GM18507 (cell line): ENCODE data around the gene RNF152.

Experiments used
- DNase-seq: peaks from one replicate; pipeline ENCODE4 v3.0.0; 2011; ENCODE audit warnings: low read depth; ENCODE audit not compliant: insufficient read length; ENCODE audit errors: extremely low spot score
- FAIRE-seq: peaks from 2 replicates; lab custom pipeline; 2011; peaks lifted over from hg19 to GRCh38; lab: Jason Lieb, UNC

The RNF152 gene

DNA sequence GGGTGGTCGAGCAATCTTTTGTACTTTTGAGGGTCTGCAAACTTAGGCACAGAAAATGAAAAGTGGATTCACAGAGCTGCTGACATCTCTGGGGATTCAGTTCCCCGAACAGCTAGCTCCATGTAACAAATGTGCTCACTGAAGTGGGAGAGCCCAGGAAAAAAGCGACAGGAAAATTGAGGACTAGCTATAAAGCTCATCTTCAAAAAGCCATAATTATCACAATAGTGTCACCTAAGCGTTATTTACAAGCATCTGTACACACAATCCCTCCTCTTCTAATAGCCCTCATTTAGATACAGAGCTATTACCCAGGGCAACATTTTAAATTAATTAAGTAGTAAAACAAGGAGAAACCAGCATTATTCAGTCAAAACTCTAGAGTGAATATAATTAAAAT is 36.1 kb downstream of the RNF152 start:
- no peak for DNase-seq
- no peak for FAIRE-seq

DNA sequence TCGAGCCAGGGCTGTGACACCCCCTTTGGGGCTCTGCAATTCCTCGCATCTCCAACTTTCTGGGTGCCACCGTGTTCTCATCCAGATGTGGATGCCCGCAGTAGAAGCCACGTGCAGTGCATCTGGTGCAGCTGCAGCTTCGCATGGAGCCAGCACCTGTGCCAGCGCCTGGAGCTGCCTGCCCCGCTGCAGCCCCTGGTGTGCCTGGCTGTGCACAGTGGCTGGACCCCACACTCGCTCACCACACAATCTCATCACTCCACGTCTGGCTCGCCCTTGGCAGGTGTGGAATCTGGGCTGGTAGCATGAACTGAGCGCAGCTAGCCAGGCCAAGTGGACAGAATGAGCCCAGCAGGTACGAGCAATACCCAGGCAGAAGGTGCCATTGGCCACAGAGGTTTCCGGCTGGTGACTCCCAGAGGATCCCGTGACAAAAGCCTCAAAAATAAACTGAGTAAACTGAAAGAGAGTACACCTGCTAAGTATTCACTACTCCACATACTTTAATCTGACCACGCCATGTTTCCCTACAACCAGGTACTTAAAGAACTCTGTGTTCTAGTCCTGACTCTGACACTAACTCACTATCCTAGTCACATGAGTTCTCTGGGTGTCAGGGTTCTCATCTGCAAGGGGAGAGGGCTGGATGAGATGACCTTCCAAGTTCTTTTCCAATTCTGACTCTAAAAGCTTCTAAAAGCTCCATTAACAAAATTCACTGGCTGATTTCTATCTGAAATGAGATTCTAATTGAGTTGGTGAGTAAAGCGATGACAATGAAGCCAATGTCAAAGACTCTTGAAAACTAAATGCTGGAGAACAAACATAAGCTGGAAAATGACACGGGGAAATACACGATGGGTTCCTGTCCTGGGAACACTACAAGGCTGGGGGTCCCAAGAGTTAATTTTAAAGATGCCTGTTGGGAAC is 37.1 kb downstream of the RNF152 start:
- DNase-seq = no peak
- no peak for FAIRE-seq

DNA sequence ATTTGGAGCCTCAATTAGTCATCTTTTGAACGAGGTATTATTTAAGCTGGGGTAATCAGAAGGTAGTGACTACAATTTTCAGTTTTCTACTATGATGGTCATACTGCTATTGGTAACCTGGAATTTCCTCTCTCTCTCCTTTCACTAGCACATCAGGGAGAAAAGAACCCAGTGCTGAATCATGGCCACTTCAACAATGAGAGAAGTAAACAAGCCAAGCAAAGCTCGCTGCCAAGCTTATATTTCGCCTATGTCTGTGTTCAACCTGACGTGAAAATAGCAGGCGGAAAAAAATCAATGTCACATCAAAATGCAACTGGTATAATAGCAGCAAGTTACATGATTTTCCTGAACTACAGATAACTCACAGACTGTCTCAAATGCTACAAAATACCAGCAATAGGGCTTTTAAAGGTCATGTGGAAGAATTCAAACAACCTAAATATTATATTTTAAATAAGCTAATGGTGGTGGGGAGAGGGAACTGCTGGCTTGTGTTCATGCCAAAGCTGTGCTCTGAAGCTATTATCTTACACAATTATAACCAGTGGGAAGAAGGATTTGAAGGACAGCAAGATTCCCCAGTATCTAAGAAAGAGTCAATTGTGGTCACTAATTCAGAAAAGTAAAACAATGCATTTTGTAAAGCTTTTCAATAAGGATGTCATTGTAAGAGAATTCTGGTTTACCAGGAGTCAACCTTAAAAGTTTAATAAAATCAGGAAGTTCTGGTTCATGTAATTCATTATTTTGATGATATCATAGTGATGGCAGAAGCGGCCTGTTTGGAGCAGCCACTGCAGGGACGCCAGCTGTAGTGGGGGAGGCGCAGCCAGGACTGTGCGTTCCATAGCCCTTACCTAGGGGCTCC is 38.0 kb downstream of the RNF152 start:
- DNase-seq (no peak), FAIRE-seq (no peak)

DNA sequence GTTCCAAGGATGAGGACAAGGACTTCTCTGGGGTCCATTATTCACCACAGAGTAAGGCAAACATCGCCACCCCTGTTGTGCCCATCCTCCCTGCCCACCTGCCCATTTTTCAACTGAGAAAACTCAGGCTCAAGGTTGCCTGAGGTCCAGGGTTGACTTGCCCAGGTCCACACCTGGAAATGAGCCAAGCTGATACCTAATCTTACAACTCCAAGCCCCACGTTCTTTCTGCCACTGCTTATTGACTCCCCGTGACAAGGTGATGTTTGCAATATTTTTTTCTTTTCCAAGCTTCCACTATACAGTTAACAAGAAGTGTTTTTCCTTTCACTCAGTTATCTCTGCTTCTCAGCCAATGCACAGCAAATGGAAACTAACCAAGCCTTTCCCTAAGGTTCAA is 39.0 kb downstream of the RNF152 start:
- FAIRE-seq (no peak), DNase-seq (no peak)

DNA sequence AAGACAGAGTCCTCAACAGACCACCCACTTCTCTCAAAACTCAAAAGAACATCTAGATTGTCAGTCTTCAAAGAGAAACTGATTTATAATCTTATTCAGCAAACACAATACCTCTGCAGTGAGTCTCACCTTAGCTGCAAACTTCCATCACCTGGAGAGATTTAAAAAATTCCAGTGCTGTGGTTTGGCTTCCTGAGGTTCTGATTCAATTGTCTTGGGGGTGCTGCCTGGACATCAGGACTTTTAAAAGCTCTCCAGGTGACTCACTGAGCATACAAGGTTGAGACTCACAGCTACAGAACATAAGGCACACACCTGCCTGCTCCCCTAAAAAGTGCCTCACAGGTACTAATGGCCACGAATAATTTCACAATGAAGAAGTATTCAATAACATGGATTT is 40.3 kb downstream of the RNF152 start:
- FAIRE-seq = no peak

DNA sequence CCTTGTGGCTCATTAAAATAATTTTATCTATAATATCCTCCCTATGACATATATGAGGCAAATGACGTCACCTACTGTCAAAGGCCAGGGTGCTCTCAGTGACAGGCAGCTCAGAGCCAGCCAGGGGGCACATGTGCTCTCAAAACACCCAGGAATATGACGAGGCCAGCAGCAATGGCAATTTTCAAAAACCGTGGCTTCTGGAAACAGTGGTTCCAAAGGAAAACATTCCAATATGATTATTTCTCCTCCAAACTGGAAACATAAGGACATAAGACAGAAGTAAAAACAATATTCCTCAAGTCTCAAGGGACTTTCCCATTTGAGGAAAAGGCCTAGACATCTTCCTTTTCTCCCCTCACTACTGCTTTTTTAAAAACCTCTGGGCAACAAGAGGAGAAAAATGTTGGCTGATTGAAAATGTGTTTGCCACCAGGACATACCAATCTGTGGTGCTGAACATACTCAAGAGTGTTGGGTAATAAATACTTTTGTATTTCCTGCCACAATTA is 40.8 kb downstream of the RNF152 start:
- FAIRE-seq (no peak), DNase-seq (no peak)

More for the DNA sequence above, 40.3 kb downstream of the RNF152 start:
- DNase-seq = no peak

DNA sequence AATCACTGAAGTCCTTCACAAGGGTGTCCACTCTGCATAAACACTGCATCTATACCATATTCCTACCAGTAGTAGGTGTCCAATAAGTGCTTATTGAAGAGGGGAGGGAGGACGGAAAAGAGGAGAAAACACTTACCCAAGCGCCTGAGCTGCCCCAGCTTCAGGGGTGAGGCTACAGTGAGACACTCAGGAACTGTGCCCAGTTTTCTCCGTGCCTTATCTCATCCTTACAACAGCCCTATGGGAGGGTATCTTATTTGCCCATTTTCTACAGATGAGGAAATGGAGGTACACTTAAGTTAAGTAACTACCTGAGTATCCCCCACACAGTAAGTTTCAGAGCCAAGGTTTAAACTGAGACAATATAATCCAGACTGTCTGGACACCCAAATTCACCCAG is 41.5 kb downstream of the RNF152 start:
- no peak for FAIRE-seq
- DNase-seq = no peak

DNA sequence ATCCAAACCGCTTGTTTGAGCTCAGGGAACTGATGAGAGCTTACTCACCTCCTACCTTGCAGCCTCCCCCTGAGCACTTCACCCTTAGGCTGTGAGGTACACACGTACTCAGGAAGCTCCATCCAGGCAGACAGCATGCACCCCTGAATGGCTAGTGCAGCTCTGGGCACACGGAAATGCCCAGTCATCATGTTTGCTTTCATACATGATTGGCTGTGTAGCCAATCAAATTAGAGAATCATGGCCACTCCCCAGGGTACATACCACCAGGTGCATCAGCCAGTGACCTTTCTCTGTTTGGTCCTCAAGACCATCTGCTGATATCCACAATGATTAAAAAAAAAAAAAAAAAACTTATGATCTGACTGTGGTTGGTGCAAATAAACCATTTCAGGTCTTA is 42.1 kb downstream of the RNF152 start:
- no peak for DNase-seq
- FAIRE-seq = no peak

DNA sequence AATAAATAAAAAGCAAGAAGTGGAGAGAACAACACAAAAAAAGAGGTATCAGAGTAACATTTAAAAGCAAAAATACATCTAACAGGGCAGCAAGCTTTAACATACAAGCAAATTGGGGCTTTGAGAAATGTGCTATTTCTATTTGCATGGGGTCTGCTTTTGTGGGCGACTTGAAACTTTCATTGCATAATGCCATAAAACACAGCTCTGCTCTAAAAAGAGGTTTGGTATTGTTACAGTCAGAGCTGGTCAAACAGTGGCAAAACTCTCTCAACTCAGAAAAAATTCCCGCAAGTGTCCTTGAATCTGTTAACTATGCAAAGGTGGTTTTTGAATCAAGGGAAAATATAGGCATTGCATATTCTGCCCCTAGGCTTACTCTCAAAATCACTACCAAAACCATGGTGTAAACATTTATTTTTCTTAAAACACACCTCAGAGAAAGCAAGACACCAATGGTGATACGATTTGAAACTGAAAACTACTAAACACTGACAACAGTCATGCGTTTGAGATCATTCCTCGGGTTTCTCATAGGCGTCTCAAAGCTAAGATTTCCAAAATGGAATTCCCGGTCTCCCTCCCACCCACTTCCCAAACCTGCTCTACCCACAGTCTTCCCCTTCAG is 45.5 kb downstream of the RNF152 start:
- no peak for FAIRE-seq

DNA sequence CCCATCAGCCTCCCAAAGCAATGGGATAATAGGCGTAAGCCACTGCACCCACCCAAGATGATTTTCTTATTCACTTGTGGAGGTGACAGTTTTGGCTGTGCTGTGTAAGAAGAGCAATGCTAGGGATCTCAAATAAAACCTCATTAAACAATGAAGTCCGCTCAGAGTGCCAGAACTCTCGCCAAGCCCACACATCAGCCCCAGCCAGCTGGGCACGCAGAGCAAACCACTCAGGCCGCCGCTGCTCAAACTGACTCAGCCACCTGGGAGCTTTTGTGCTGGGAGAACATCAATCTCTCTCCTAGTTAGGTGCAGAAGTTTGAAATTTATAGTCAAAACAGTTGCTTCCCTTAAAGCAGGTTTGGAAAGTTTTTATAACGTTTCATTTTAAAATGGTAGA is 47.6 kb downstream of the RNF152 start:
- DNase-seq (no peak), FAIRE-seq (no peak)

More for the DNA sequence above, 45.5 kb downstream of the RNF152 start:
- DNase-seq = no peak

DNA sequence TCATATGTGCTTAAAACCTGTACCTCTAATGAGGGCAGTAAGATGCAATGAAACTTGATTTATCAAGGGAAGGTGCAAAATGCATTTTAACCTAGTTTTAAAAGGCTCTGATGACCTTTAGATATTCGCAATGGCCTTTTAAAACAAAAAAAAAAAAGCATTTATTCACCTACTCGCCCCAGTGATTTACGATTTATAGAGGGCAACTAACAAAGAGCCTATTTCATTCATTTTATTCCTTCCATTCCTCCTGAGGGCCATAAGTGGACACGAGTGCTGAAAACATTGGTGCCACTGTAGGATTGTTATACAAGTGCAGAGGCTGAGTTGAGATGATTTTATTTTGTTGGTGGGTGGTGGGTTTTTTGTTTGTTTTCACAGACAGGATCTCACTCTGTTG is 48.1 kb downstream of the RNF152 start:
- DNase-seq (no peak), FAIRE-seq (no peak)

DNA sequence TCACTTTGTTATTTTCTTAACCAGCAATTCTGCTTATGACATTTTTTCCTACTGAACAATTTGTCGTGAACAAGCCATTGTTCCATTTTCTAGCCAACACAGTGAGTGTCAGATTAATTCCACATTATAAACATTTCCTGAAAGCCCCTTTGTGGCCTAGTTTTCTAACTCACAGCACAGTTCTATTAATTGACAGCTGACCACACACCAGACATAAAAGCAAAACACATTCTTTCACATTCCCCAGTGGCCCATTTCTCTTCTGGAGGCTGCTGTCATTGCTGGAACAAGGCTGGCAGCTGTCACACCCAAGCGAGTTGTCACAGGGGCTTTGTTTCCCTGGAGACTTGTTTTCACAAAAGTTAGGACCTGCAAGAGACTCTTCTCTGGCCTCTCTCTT is 50.7 kb downstream of the RNF152 start:
- DNase-seq (no peak), FAIRE-seq (no peak)

DNA sequence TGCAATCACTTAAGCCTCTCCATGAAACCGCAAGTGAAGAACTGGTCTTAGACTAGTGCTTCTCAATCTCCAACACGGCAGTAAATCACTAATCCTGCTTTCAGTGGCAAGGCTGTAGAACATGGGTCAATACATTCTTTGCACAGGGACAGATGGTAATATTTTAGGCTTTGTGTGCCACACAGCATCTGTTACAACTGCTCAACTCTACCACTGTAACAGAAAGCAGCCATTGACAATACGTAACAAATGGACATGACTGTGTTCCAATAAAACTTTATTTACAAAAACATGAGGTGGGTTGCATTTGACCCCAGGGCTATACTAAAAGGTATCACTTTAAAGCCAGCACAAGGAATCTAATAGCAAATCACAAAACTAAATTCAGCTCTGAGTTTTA is 51.1 kb downstream of the RNF152 start:
- FAIRE-seq = no peak
- DNase-seq = no peak

DNA sequence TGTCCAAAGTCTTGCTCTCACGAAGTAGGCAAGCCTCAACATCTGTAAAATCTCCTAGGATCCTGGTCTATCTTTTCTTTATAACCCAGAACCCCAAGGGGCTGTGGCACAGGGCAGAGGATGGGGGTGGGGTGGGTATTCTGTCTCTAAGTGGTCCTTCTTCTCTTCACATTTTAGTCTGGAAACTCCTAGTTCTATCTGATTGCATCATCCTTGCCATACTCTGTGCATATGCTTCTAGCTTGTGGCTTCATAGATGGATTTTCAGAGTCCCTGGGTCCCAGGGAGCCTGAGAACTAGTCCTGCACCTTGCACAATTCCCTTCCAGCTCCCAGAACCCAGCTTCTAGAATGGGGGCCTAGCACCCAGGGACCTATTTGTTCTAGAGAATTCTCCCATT is 52.5 kb downstream of the RNF152 start:
- DNase-seq (no peak), FAIRE-seq (no peak)

DNA sequence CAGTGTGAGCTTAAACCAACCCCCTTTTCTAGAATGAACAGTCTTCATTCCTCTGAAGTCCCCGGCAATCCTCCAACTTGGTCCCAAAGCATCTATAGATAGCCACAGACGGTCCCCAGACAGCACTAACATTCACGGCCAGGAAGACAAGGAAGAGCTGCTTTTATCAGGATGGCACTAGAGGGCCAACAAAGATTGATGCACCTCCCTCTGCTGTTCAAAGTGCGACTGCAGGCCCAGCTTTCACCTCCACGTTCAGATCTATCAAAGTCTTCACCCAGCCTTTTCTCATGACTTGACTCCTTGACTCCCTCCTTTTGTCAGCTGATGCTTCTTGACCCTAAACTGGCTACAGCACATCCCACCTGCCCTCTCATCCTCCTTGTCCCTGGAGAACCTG is 54.3 kb downstream of the RNF152 start:
- DNase-seq (no peak), FAIRE-seq (peak; percentile 29)

DNA sequence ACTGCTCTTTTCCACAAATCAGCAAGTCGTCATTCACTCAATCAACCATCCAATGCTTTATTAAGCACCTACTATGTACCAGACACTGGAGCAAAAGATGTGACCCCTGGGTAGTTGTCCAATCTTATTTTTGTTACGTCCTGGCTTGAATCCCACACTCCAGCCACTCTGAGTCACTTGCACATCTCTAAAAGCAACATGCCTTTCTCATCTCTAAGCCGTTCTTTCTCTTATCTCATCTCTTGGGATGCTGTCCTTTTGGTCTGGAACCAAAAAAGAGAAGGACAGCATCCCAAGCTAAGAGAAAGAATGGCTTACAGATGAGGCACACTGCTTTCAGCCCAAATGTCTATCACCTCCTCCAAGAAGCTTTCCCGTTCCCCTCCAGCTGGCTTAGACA is 58.8 kb downstream of the RNF152 start:
- FAIRE-seq = no peak
- DNase-seq = no peak

DNA sequence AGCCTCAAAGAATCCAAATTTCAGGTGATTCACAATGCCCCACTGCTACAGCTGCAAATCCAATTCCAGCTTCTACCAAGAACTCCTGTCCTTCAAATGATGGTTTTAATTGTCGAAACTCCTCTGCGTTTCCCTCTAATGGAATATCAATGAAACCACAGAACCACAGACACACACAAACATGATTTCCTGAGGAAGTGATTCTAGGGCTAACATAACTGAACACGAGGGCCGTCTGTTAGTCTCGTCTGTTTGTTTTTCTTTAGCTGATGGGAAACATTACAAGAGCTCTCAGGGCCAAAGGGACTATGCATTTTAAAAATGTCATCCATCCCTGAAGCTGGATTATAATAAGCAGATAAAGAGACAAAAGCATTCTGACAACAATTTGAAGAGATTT is 59.4 kb downstream of the RNF152 start:
- FAIRE-seq (peak; percentile 51), DNase-seq (no peak)

DNA sequence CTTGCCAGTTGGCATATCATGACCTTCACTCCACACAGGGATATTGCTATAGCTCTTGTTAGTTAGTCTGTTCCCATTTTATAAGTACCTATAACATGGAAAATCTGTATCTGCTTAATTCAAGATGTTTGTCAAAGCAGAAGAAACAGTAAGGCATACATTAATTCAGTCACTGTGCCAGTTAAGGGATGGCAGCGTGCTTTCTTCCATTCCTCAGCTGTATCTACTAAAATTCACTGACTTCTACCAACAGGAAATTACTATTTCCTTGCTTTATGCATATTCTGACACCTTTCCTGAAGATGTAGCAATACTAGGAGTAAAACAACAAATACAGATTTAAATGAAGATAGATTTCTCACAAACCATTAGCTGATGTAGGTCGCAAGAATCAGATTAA is 59.9 kb downstream of the RNF152 start:
- no peak for FAIRE-seq
- DNase-seq = no peak

DNA sequence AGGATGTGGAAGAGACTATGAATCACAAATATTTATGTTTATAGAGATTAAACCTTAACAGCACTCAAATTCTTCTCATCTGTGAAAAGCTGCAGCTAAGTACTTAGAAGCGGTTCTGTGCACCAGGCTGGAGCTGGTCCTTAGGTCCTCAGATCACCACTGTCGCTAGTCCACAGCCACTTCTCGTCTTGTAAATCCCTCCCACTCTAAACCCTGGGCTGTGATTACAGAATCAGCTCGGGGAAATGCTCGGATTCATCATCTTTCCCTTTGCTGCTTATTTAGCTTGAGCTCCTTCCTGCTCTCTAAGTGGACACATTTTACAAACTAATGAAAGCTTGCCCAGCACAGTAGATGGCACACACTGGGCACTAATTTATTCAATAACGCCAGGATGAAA is 61.7 kb downstream of the RNF152 start:
- FAIRE-seq (no peak), DNase-seq (no peak)

DNA sequence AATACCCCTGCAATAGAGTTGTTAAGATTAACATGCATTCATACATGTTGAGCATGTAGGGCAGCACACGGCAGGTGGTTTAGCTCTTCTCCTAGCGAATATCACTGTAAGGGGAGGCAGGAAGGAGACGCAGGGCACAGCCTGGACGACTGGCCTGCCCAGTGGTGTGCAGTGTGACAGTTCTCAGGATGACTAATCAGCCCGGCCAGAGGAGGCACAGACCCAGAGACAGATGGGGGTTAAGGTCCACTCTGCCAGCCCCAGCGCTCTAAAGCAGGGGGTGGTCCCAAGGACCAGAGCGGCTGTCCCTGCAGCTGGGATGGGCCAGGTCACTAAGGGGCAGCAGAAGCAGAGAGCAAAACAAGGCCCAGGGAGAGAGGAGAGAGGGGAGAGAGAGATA is 63.7 kb downstream of the RNF152 start:
- FAIRE-seq = no peak
- DNase-seq = no peak
